IPS-15b (cell line): ENCODE measurements around the gene TUBGCP5.

Source experiments
- H3K27me3 ChIP-seq: one replicate; pipeline ENCODE4 v1.6.1; 2013; ENCODE audit warnings: low read length; ENCODE audit not compliant: control insufficient read depth, insufficient read depth
- H3K36me3 ChIP-seq: one replicate; pipeline ENCODE4 v1.6.1; 2013; ENCODE audit warnings: low read length; ENCODE audit not compliant: control insufficient read depth, insufficient read depth
- H3K4me1 ChIP-seq: one replicate; pipeline ENCODE4 v1.6.1; 2013; ENCODE audit warnings: mild to moderate bottlenecking, low read length; ENCODE audit not compliant: control insufficient read depth, insufficient read depth
- H3K4me3 ChIP-seq: one replicate; pipeline ENCODE4 v1.5.1; 2013; ENCODE audit warnings: low read depth, low read length
- H3K9ac ChIP-seq: one replicate; pipeline ENCODE4 v1.6.1; 2013; ENCODE audit warnings: low read depth, mild to moderate bottlenecking, low read length
- H3K9me3 ChIP-seq: one replicate; pipeline ENCODE4 v1.6.1; 2013; ENCODE audit warnings: mild to moderate bottlenecking, low read length; ENCODE audit not compliant: control insufficient read depth, insufficient read depth

TUBGCP5 gene

DNA sequence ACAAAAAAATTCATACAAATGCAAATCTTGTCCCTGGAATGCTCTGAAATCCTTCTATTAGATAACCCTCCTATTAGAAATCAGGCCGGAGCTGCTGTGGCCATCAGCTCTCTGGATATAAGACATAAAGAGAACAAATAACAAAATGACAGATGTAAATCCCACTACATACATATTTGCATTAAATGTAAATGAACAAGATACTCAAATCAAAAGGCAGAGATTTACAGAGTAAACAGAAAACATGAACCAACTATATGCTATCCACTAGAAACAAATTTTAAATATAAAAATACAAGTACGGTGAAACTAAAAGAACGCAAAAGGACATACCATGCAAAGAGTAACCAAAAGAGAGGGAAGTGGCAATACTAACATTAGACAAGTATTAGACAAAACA is 69.9 kb downstream of the TUBGCP5 start:
- H3K27me3 ChIP-seq: no peaks in the 10 kb centered on the region
- H3K9ac ChIP-seq: no peak overlapping the region
- H3K4me3 ChIP-seq: no peak overlapping the region
- no peaks in the 10 kb centered on the region for H3K36me3 ChIP-seq
- peaks cover 5% of the 10 kb centered on the region for H3K4me1 ChIP-seq
- H3K9me3 ChIP-seq: no peaks in the 10 kb centered on the region

GRCh38 chr15:22968366-22968765 is 71.0 kb downstream of the TUBGCP5 start:
- H3K9ac ChIP-seq: no peak overlapping the region
- no peaks in the 10 kb centered on the region for H3K27me3 ChIP-seq
- H3K36me3 ChIP-seq: no peaks in the 10 kb centered on the region
- peaks cover 5% of the 10 kb centered on the region for H3K4me1 ChIP-seq
- H3K4me3 ChIP-seq: no peak overlapping the region
- H3K9me3 ChIP-seq: no peaks in the 10 kb centered on the region

GRCh38 chr15:22967084-22967770 is 72.1 kb downstream of the TUBGCP5 start:
- no peak overlapping the region for H3K9ac ChIP-seq
- no peak overlapping the region for H3K4me3 ChIP-seq
- no peaks in the 10 kb centered on the region for H3K36me3 ChIP-seq
- H3K9me3 ChIP-seq: no peaks in the 10 kb centered on the region
- no peaks in the 10 kb centered on the region for H3K27me3 ChIP-seq
- peaks cover 5% of the 10 kb centered on the region for H3K4me1 ChIP-seq

GRCh38 chr15:22966321-22967083 is 72.9 kb downstream of the TUBGCP5 start:
- H3K4me1 ChIP-seq: peaks cover 5% of the 10 kb centered on the region
- H3K9me3 ChIP-seq: no peaks in the 10 kb centered on the region
- H3K4me3 ChIP-seq: no peak overlapping the region
- no peaks in the 10 kb centered on the region for H3K36me3 ChIP-seq
- no peaks in the 10 kb centered on the region for H3K27me3 ChIP-seq
- no peak overlapping the region for H3K9ac ChIP-seq

DNA sequence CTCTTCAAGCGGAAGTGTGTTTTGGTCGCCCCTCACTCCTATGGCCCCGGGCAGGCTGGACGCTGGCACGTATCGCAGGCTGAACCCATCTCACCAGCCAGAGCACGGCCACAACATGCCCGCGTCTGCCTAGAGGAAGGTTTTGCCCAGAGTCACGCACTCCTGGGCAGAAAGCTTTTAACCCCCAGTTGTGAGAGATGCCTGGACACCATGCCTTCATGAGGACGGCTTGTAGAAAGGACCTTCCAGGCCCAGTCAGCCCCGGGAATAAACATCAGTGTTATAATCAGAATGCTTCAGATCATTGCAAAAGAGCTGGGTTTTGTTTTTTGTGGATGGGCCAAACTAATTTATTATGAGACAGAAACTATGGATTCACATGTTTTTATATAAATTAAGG is 75.7 kb downstream of the TUBGCP5 start:
- no peaks in the 10 kb centered on the region for H3K36me3 ChIP-seq
- H3K9ac ChIP-seq: no peak overlapping the region
- no peak overlapping the region for H3K4me3 ChIP-seq
- no peaks in the 10 kb centered on the region for H3K9me3 ChIP-seq
- H3K4me1 ChIP-seq: peaks cover 3% of the 10 kb centered on the region
- no peaks in the 10 kb centered on the region for H3K27me3 ChIP-seq

DNA sequence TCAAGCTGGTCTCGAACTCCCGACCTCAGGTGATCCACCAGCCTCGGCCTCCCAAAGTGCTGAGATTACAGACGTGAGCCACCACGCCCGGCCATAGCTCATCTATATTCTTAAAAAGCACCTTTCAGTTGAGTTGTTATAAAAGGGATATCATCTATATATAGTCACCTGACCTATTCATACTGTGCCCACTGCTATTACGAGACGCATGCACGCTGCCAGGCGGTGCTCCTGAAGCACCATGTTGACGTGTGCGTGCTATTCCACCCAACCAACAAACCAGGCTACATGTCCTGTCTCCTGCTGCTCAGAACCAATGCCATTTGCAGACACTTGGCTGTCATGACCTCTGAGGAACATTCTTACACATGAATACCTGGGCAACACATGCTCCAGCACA is 76.8 kb downstream of the TUBGCP5 start:
- Histone ChIP-seq H3K36me3 (no peaks in the 10 kb centered on the region), H3K4me3 (no peak overlapping the region), H3K9ac (no peak overlapping the region), H3K4me1 (no peaks in the 10 kb centered on the region), H3K9me3 (no peaks in the 10 kb centered on the region), H3K27me3 (no peaks in the 10 kb centered on the region)

DNA sequence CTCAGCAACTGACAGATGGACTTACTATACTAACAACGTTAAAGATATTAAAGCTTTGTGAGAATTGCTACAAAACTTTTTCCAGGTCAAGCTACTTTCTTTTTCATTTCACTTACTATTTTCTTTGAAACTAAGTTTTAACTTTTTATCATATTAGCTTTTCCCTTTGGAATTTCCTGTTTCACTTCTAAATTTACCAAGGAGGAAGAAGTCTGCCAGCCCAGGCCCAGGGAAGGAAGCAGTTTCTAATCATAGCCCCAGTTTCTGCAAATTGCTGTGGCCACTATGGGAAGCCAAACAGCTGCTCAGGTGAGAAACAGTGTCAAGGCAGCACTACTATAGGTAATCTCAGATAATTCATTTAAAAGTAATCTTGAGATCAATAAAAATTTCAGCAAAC is 77.6 kb downstream of the TUBGCP5 start:
- no peaks in the 10 kb centered on the region for H3K9me3 ChIP-seq
- no peak overlapping the region for H3K4me3 ChIP-seq
- no peaks in the 10 kb centered on the region for H3K36me3 ChIP-seq
- no peaks in the 10 kb centered on the region for H3K4me1 ChIP-seq
- H3K27me3 ChIP-seq: no peaks in the 10 kb centered on the region
- H3K9ac ChIP-seq: no peak overlapping the region

DNA sequence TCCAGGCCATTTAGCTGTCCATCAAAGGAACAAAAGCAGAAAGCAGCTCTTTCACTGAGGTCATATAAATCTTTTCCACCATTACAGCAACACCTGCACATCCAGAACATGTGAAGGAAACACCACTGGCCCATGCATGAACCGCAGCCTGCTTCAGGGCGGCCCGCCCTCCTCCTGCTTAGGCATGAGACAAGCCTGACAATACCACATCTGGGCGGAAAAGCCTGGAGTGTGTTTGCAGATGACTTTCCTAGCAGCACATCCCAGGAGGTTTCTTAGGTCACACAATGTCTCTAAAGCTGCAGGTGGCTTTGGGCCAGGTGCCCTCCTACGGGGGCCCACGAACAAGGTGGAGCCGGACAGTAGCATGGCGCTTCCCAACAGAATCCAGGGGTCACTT is 78.8 kb downstream of the TUBGCP5 start:
- H3K4me3 ChIP-seq: no peak overlapping the region
- no peak overlapping the region for H3K9ac ChIP-seq
- H3K36me3 ChIP-seq: no peaks in the 10 kb centered on the region
- H3K27me3 ChIP-seq: no peaks in the 10 kb centered on the region
- no peaks in the 10 kb centered on the region for H3K9me3 ChIP-seq
- H3K4me1 ChIP-seq: no peaks in the 10 kb centered on the region

GRCh38 chr15:22960126-22960525 is 79.2 kb downstream of the TUBGCP5 start:
- Histone ChIP-seq H3K36me3 (no peaks in the 10 kb centered on the region), H3K9me3 (no peaks in the 10 kb centered on the region), H3K9ac (no peak overlapping the region), H3K4me1 (no peaks in the 10 kb centered on the region), H3K4me3 (no peak overlapping the region), H3K27me3 (no peaks in the 10 kb centered on the region)

DNA sequence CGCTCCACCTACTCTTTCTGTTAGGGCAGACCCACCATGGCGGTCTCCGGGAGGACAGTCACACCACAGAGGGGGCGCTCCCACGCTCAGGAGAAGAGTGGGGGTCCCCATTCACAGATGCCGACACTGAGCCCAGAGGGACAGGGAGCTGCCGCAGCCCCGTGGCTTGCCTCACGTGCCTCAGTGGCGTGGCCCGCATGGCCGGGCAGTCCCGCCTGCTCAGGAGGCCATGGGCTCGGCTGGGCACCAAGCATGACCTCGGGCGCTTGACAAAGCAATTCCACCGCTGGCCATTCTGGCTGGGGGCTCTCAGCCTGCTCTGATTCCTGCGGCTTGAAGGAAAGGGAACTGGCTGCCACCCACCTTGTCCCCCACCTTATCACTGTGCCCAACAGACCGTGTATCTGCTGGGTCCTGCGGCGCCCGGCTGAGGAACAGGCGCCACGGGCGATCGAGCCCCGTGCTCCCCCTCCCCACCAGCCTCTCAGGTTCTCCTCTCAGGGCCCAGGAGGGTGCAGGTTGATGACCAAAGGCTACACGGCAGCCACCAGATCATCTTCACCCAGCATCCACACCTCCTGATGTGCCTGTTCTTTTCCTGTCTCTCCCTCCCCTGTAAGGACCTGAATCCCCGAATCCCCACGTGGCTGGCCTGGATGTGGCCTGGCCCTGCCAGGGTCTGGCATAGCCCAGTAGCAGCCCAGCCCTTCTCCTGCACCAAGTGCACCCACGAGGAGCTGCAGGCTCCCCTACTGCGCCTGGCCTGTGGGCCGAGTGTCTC is 79.9 kb downstream of the TUBGCP5 start:
- no peaks in the 10 kb centered on the region for H3K36me3 ChIP-seq
- H3K9me3 ChIP-seq: no peaks in the 10 kb centered on the region
- H3K4me1 ChIP-seq: no peaks in the 10 kb centered on the region
- H3K27me3 ChIP-seq: no peaks in the 10 kb centered on the region
- no peak overlapping the region for H3K4me3 ChIP-seq
- no peak overlapping the region for H3K9ac ChIP-seq

GRCh38 chr15:22958487-22959280 is 80.7 kb downstream of the TUBGCP5 start:
- H3K27me3 ChIP-seq: no peaks in the 10 kb centered on the region
- H3K36me3 ChIP-seq: no peaks in the 10 kb centered on the region
- H3K4me3 ChIP-seq: no peak overlapping the region
- H3K4me1 ChIP-seq: no peaks in the 10 kb centered on the region
- H3K9ac ChIP-seq: no peak overlapping the region
- no peaks in the 10 kb centered on the region for H3K9me3 ChIP-seq
